Suprapubic skin (tissue), 3 donors: ENCODE results near the gene TOX3.

Source experiments
- CTCF ChIP-seq, 2 donors: fragments of 200-600 bp in 1 of 2; fragments of 450-650 bp in 1 of 2; sonication (generic) in 1 of 2; IDR thresholded peaks; one replicate each; pipeline ENCODE4 v1.5.1; 2016 to 2019; ENCODE audit warnings: antibody characterized with exemption in 2 of 2, mild to moderate bottlenecking in 1 of 2, moderate library complexity in 1 of 2
- POLR2A ChIP-seq, 2 donors: fragments of 450-650 bp; IDR thresholded peaks; one replicate each; pipeline ENCODE4 v1.6.1; 2017; ENCODE audit warnings: antibody characterized with exemption in 2 of 2, mild to moderate bottlenecking in 2 of 2, moderate library complexity in 2 of 2

GRCh38 chr16:52521570-52521969 lies 25.4 kb downstream of the TOX3 start:
- TF ChIP-seq CTCF (IDR thresholded peaks at IDR 0.05) (no peak), POLR2A (IDR thresholded peaks at IDR 0.05) (no peak)
